ENCODE measurements around the gene KRT16.
"Not testable (repeated sequence)": the region's sequence is repeated elsewhere in the genome, so short reads cannot be mapped to it uniquely, and the experiment has no call there.

DNA sequence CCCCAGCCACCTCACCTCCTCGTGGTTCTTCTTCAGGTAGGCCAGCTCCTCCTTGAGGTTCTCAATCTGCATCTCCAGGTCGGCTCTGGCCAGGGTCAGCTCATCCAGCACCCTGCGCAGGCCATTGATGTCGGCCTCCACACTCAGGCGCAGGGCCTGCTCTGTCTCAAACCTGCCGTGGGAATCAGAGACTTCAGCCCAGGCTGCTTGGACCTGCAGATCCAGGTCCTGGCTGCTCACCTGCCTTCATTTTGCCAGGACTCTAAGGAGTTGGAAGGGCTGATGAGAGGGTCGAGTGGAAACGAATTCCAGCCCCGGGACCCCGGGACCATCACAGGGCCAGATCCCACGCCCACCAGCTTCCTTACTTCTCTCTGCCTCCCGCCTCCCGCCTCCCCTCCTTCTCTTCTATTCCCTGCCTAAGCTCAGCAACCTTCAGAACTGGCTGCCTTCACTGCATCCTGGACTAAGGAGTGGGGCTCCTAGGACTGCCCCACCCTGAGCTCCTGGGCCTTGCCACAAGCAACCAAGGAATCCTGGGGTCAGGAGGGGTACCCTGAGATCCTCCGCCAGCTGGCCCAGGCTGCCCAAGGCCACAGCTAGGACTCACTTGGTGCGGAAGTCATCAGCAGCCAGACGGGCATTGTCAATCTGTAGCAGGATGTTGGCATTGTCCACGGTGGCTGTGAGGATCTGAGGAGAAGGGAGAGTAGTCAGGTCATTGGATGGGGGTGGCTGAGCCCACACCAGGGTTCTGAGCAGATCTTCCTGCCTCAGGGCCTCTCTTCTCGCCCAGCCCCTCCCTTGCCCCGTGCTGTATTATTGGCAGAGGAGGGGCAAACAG lies 10.0 kb upstream of the KRT16 start:
- TF ChIP-seq, protein P1, sequence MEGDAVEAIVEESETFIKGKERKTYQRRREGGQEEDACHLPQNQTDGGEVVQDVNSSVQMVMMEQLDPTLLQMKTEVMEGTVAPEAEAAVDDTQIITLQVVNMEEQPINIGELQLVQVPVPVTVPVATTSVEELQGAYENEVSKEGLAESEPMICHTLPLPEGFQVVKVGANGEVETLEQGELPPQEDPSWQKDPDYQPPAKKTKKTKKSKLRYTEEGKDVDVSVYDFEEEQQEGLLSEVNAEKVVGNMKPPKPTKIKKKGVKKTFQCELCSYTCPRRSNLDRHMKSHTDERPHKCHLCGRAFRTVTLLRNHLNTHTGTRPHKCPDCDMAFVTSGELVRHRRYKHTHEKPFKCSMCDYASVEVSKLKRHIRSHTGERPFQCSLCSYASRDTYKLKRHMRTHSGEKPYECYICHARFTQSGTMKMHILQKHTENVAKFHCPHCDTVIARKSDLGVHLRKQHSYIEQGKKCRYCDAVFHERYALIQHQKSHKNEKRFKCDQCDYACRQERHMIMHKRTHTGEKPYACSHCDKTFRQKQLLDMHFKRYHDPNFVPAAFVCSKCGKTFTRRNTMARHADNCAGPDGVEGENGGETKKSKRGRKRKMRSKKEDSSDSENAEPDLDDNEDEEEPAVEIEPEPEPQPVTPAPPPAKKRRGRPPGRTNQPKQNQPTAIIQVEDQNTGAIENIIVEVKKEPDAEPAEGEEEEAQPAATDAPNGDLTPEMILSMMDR (optimal IDR thresholded peaks at IDR 0.05 in 1 of 3, IDR thresholded peaks at IDR 0.05 in 1 of 3, conservative IDR thresholded peaks at IDR 0.05 in 1 of 3; ENCODE audit: extremely low read depth in 1 of 3, insufficient read depth in 2 of 3, low read length in 3 of 3) = not testable (repeated sequence)
- not testable (repeated sequence) for TF ChIP-seq EZH2 (IDR thresholded peaks at IDR 0.05; ENCODE audit: low read length)
